Peyer's patch (tissue), 4 donors: Measurements from ENCODE around the gene IQGAP3. TPM values are rescaled to one million over a fixed set of nuclear protein-coding genes. Genes with fewer than 3 reads are reported as not detected.

Source experiments
- DNase-seq, 3 donors: peaks; one replicate each; pipeline ENCODE4 v3.0.0-alpha.2; 2017 to 2019
- H3K27ac ChIP-seq, 4 donors: fragments of 200-600 bp; sonication (generic); one replicate each; pipeline ENCODE4 v1.5.1; 2016 to 2019
- H3K27me3 ChIP-seq, 2 donors: fragments of 200-600 bp; sonication (generic); one replicate each; pipeline ENCODE4 v1.5.1; 2019
- H3K36me3 ChIP-seq, 3 donors: fragments of 200-600 bp; sonication (generic); one replicate each; pipeline ENCODE4 v1.5.1; 2016 to 2019
- H3K4me1 ChIP-seq, 4 donors: fragments of 200-600 bp; sonication (generic); one replicate each; pipeline ENCODE4 v1.5.1; 2016 to 2019
- H3K4me3 ChIP-seq, 4 donors: fragments of 200-600 bp; sonication (generic); 1 replicate in 3 of 4; 2 replicates in 1 of 4; pipeline ENCODE4 v1.5.1; 2016 to 2019; ENCODE audit warnings: mild to moderate bottlenecking in 1 of 4
- H3K9me3 ChIP-seq, 4 donors: fragments of 200-600 bp; sonication (generic); one replicate each; pipeline ENCODE4 v1.5.1; 2016 to 2019; ENCODE audit warnings: mild to moderate bottlenecking in 1 of 4
- CTCF ChIP-seq, 6 experiments: fragments of 450-650 bp in 4 of 6; fragments of 200-600 bp in 2 of 6; sonication (generic) in 1 of 6; IDR thresholded peaks; one replicate each; pipeline ENCODE4 v1.5.1; 2017 to 2019; ENCODE audit warnings: antibody characterized with exemption in 6 of 6, mild to moderate bottlenecking in 3 of 6, moderate library complexity in 1 of 6
- POLR2A ChIP-seq, 2 donors: fragments of 450-650 bp; IDR thresholded peaks; one replicate each; pipeline ENCODE4 v1.5.1; 2017; ENCODE audit warnings: antibody characterized with exemption in 2 of 2, mild to moderate bottlenecking in 2 of 2, moderate library complexity in 2 of 2
- total RNA-seq, 4 donors: library from RNA; depleted of rRNA; stranded (reverse); fragments of >200 nt; gene quantifications; one replicate each; pipeline ENCODE4 v1.1.0, GENCODE V29; 2016

The IQGAP3 gene
- total RNA-seq, 4 donors from 2014 or later: 5.4 to 45.4 (median 8.2) TPM

DNA sequence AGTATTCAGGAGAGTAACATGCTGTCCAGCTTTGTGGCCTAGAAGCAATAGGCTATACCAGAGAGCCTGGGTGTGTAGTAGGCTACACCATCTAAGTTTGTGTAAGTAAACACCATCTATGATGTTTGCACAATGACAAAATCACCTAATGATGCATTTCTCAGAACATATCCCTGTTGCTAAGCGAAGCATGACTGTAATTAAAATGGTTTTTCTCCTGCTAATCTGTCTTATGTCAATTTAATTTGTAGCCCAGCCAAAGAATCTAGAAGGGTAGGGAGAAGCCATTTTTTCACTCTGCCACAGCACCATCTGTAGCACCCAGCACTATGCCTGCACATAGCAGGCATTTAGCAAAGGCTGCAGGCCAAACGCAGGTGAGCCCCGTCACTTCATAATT, 5.2 kb upstream of the IQGAP3 start:
- Histone ChIP-seq H3K36me3 (no peaks in the 10 kb centered on the region), H3K27ac (no peak overlapping the region), H3K4me3 (no peak overlapping the region), H3K9me3 (no peaks in the 10 kb centered on the region), H3K27me3 (no peaks in the 10 kb centered on the region), H3K4me1 (peaks cover 0 to 2% (median 0%) of the 10 kb centered on the region in 4 donors)
- TF ChIP-seq POLR2A (IDR thresholded peaks at IDR 0.05) (no peak), CTCF (IDR thresholded peaks at IDR 0.05) (no peak)
- no peak for DNase-seq

GRCh38 chr1:156574039-156574633, 1.8 kb upstream of the IQGAP3 start:
- Histone ChIP-seq H3K4me3 (no peak overlapping the region), H3K4me1 (peaks cover 0 to 21% (median 7%) of the 10 kb centered on the region in 4 donors), H3K27ac (no peak overlapping the region), H3K27me3 (no peaks in the 10 kb centered on the region), H3K36me3 (no peaks in the 10 kb centered on the region), H3K9me3 (no peaks in the 10 kb centered on the region)
- DNase-seq: no peak
- TF ChIP-seq POLR2A (IDR thresholded peaks at IDR 0.05) (no peak), CTCF (IDR thresholded peaks at IDR 0.05) (no peak)

GRCh38 chr1:156572663-156573018, 276 bp upstream of the IQGAP3 start:
- H3K9me3 ChIP-seq: no peaks in the 10 kb centered on the region
- H3K27me3 ChIP-seq: no peaks in the 10 kb centered on the region
- TF ChIP-seq CTCF (IDR thresholded peaks at IDR 0.05) (no peak), POLR2A (IDR thresholded peaks at IDR 0.05) (no peak)
- peaks cover 0 to 21% (median 7%) of the 10 kb centered on the region in 4 donors for H3K4me1 ChIP-seq
- peak overlapping the region in 3 of 4 donors; percentile 40 to 54 (median 50) for H3K4me3 ChIP-seq
- no peak for DNase-seq
- H3K27ac ChIP-seq: no peak overlapping the region
- H3K36me3 ChIP-seq: no peaks in the 10 kb centered on the region

DNA sequence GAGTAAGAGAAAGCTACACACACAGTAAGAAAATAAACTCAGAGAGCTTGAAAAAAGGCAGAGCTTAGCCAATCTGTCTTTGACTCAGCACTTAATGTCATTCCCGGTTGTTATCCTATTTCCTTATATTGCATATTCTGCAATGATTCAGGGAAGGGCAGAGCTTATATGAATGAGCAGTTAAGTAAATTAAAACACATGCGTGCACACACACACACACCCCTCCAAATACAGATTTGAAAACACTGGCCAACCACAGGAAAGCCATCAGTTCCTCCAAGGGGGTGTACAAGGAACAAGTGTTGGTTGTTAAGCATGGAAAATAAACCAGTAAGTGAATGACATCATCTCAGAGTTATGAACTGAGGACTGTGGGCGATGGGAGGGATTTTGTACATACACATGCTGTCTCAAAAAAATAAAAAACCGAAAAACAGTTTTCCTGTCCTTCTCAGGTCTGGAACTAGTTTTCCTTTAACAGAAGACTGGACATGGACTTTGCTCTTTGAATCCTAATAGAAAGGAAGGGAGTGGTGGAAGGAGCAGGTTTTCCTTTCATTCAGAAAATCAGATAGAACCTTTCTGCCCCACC, 1.0 kb downstream of the IQGAP3 start:
- Histone ChIP-seq H3K36me3 (no peaks in the 10 kb centered on the region), H3K9me3 (no peaks in the 10 kb centered on the region), H3K27ac (peak overlapping the region in 3 of 4 donors; percentile 51 to 87 (median 83)), H3K27me3 (no peaks in the 10 kb centered on the region), H3K4me3 (peak overlapping the region in 2 of 4 donors; percentile 17 to 54), H3K4me1 (peaks cover 0 to 21% (median 7%) of the 10 kb centered on the region in 4 donors)
- TF ChIP-seq CTCF (IDR thresholded peaks at IDR 0.05): no peak
- TF ChIP-seq POLR2A (IDR thresholded peaks at IDR 0.05): no peak
- no peak for DNase-seq

DNA sequence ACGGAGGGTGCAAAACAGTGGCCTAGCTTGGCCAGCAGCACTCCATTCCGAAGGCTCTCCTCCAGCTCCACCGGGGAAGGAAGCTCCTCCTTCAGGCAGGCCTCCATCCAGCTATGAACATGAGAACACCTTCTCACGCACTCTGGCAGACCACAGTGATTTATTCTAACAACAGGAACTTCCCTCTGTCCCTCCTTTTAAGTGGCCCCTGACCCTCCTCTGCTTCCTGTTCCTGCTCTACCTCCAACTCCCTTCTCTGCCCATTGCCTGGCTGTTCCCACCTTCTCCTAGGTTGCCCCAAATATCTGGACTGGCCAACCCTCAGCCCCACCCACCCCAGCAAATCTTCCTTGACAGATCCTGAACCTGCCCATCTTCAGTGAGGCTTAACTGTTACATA, 5.9 kb downstream of the IQGAP3 start:
- Histone ChIP-seq H3K4me1 (peaks cover 0 to 7% (median 0%) of the 10 kb centered on the region in 4 donors), H3K27ac (no peak overlapping the region), H3K9me3 (no peaks in the 10 kb centered on the region), H3K36me3 (no peaks in the 10 kb centered on the region), H3K27me3 (no peaks in the 10 kb centered on the region), H3K4me3 (no peak overlapping the region)
- TF ChIP-seq POLR2A (IDR thresholded peaks at IDR 0.05) (no peak), CTCF (IDR thresholded peaks at IDR 0.05) (no peak)
- DNase-seq: no peak
